Measurements from ENCODE around the gene MRPL11. TPM values are rescaled to one million over a fixed set of nuclear protein-coding genes. Genes with fewer than 3 reads are reported as not detected.

Gene MRPL11
- total and polyA plus RNA-seq, 2 of the 13 experiments (the other 11 are each of a cell fraction or from before 2014, with no cell fraction given) = 72.9 to 176 TPM

- TF ChIP-seq ZNF772 (CRISPR knock-in tag; IDR thresholded peaks at IDR 0.05) (no peak), ZSCAN30 (CRISPR knock-in tag; IDR thresholded peaks at IDR 0.05) (no peak), HNRNPLL (IDR thresholded peaks at IDR 0.05; ENCODE audit: low read depth, low read length, poor library complexity, severe bottlenecking) (peak; percentile 64), TIGD3 (CRISPR knock-in tag; IDR thresholded peaks at IDR 0.05; ENCODE audit: borderline replicate concordance) (no peak), FOSL1 (CRISPR knock-in tag; IDR thresholded peaks at IDR 0.05; ENCODE audit: borderline replicate concordance) (no peak), ZBTB3 (CRISPR knock-in tag; IDR thresholded peaks at IDR 0.05; ENCODE audit: borderline replicate concordance, low read depth) (no peak), SNAPC4 (CRISPR knock-in tag; IDR thresholded peaks at IDR 0.05) (no peak), ZNF570 (CRISPR knock-in tag; IDR thresholded peaks at IDR 0.05; ENCODE audit: borderline replicate concordance) (no peak), ZNF788 (CRISPR knock-in tag; IDR thresholded peaks at IDR 0.05; ENCODE audit: borderline replicate concordance) (no peak; the same call in 1 of the 2 replicates), SRSF9 (IDR thresholded peaks at IDR 0.05; ENCODE audit: borderline replicate concordance, insufficient read depth, low read depth, low read length, poor library complexity, severe bottlenecking) (no peak), NONO (IDR thresholded peaks at IDR 0.05) (no peak), NONO (CRISPR knock-in tag; conservative IDR thresholded peaks at IDR 0.05) (peak; percentile 38; the same call in 1 of the 2 replicates), RFX3 (CRISPR knock-in tag; IDR thresholded peaks at IDR 0.05) (peak; percentile 11; the same call in 1 of the 2 replicates), NAIF1 (CRISPR knock-in tag; IDR thresholded peaks at IDR 0.05; ENCODE audit: borderline replicate concordance) (no peak), SAP130 (CRISPR knock-in tag; IDR thresholded peaks at IDR 0.05; ENCODE audit: low read depth) (peak; percentile 52; the same call in 1 of the 2 replicates), SOX6 (IDR thresholded peaks at IDR 0.05) (no peak), SOX6 (CRISPR knock-in tag; IDR thresholded peaks at IDR 0.05) (0 out of 2 replicates have a peak, but pooled peaks have one; percentile 14), SRY (CRISPR knock-in tag; IDR thresholded peaks at IDR 0.05) (0 out of 2 replicates have a peak, but pooled peaks have one; percentile 23), SMC3 (IDR thresholded peaks at IDR 0.05; ENCODE audit: low read length) (peak; percentile 75; the same call in 1 of the 2 replicates), ZNF839 (CRISPR knock-in tag; IDR thresholded peaks at IDR 0.05; ENCODE audit: borderline replicate concordance) (no peak)
Observed at GRCh38 chr11:66408488-66409214, 30.0 kb downstream of the MRPL11 start (continued).

Data from HepG2 (cell line).